GM20431 (cell line): Measurements from ENCODE around the gene TEX22.

Source experiments
- in situ Hi-C: fragments of 300-500 bp; cut with MseI, MboI; formaldehyde crosslinking; loops from one replicate; pipeline ENCODE4 v1.15.0; 2020; ENCODE audit warnings: low sequenced_read_pairs; ENCODE audit not compliant: unreplicated experiment

TEX22 gene

DNA sequence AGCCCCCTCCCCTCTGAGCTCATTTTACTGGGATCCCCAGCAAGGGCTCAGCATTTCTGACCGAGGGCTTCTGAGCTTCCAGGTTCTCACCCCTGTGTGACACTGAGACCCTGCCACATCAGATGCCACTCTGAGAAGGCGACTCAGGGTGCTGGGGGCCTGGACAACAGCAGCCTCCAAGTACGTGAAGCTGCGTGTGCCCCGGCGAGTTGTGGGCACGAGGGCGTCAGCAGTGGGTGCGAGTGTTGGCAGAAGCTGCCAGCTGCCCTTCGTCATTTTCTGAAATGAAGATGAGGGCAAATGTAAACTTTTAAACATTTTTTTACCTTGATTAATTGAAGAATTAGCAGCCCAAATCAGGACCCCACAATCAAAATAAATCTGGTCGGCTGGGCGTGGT, 32.7 kb upstream of the TEX22 start:
- in situ Hi-C loops, result no loop called here

DNA sequence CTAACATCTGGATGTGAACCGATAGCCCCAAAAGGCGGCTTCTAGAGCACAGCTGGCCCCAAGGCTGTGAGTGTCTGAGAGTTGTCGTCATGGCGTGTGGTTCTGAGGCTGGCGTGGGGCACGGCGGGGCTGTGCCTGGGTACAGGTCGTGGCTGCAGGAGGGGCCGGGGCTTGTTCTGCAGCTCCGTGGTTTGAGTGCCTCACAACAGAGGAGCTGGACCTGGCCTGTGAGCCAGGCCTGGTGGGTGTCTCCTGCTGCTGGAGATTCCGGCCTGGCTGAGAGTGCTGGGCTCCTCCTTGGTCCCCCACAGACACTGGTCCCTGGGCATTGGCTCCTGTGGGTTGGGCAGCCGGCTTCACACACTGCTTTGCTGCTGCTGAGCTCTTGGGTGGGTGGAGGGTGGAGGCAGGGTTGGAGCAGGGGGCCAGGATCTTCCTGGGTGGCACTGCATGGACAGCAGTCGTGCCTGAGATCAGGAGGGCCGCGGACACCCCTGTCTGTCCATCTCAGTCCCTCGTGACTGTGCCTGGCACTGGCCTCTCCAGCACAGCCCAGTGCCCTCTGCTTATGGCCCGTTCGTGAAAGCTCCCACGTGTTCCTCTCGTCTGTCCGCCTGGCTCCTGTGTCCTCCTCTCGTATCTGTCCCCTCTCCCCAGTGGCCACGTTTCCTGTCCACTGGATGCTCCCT, 31.8 kb upstream of the TEX22 start:
- in situ Hi-C loops, result no loop called here

DNA sequence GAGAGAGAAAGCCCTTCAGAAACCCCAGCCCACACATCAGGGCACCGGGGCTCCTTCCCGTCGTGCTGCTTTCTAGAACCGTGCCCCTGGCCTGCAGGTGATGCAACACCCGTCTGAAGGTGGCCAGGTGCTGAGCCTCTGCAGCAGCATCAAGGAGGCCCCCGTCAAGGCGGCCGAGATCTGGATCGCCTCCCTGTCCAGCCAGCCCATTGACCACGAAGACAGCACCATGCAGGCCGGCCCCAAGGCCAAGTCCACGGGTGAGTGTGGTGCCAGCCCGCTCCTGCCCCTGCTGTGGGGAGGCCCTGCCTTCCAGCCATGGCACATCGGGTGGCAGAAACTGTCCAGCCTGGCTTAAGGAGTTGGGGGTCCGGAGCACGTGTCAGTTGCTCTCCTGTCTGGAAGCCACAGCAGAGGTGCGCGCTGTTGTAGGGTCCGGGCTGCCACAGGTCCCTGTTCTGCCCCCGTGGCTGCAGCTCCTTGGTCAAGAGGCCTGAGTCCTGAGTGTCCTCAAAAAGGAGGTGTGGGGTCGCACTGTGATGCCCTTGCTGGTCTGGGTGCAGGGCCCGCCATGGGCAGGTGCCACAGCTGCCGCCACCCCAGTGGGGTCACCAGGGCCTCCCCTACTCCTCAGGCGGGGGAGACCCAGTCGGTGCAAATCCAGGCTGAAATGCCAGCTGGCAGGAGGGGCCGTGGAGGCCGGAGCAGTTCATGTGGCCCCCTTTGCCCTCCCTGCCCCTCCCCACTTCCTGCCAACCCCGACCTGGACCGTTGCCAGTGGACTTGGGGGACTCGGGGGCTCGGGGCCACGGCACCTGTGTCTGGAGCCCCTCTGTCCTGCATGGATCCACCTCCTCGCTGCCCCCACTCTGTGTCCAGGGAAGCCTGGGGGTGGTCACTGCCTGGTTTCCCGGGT, 31.0 kb upstream of the TEX22 start:
- in situ Hi-C loops, result no loop called here

DNA sequence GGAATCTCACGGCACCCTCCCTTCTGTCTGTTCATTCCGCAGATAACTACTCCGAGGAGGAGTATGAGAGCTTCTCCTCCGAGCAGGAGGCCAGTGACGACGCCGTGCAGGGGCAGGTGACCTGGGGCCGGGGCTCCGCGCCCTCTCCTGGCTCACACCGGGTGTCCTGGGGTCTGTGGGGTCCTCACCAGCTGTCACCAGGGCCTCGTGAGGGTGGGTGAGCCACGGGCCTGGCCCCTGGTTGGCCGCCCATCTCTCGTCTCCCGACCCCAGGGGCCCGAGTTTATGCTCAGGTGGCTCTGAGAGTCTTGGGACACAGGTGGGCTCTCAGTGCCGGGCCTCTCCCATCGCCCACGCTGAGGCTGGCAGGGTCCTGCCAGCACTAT, 30.3 kb upstream of the TEX22 start:
- in situ Hi-C loops, result no loop called here

DNA sequence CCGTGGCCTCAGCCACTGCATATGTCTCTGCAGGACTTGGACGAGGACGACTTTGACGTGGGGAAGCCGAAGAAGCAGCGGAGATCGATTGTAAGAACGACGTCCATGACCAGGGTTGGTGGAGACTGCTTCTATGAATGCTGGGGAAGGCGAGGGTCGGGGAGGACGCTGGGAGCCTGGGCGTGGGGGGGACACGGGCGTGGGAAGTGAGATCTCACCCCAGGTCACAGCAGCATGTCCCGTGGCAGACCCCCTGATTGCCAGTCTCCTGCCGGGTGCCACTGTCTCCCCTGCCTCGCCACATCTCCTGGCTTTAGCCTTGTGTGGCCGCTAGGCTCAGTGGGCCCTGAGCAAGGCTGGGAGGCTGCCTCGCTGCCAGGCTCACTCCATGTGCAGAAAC, 29.9 kb upstream of the TEX22 start:
- in situ Hi-C loops, result no loop called here

DNA sequence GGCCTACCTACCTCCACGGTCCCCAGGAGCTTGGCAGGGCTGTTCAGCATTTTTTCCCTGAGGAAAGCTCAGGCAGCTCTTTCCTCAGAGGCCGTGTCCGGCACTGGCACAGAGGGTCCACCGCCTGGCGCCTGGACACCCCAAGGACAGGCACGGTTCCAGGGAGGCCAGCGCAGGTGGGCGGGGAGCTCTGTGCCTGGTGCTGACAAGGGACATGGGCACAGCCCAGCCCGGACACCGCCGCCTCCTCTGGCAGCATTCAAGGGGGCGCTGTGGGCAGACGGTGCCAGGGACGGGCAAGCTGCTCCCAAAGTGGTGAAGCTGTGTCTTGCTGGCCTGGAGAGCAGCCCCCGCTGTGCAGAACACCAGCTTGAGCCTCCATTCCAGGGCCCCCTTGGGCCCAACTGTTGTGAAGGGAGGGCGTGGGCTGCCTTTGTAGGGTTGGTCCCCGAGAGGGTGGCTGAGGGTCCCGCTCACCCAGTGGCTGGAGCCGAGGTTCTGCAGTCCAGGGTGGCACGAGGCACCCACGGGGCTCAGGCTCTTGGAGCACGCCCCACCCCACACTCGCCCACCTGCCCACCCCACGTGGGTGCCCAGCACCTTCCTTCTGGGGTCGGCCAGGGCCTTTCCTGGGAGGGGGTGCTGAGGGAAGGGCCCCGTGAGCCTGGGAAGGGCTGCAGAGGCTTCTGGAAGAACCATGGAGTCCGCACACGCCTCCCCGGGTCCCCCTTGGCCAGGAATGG, 29.3 kb upstream of the TEX22 start:
- in situ Hi-C loops, result no loop called here

DNA sequence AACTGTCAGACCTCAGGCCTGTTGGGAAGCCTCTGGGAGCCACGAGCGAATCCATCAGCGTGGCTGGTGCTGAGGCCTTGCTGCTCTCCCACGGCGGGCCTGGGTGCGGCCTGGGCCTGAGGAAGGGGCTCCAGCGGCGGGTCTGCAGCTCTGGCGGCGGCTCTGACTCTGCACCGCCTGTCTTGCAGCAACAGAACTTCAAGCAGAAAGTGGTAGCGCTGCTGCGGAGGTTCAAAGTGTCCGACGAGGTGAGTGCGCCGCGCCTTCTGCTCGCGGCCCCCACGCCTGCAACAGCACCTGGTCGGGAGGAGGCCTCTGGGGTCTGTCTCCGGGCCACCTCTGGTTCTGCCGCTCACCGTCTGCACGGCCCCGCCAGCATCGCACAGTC, 28.7 kb upstream of the TEX22 start:
- in situ Hi-C loops, result loop anchor here (10.0 kb wide), 1 partner anchor 145 kb away; no protein-coding TSS in a partner anchor

DNA sequence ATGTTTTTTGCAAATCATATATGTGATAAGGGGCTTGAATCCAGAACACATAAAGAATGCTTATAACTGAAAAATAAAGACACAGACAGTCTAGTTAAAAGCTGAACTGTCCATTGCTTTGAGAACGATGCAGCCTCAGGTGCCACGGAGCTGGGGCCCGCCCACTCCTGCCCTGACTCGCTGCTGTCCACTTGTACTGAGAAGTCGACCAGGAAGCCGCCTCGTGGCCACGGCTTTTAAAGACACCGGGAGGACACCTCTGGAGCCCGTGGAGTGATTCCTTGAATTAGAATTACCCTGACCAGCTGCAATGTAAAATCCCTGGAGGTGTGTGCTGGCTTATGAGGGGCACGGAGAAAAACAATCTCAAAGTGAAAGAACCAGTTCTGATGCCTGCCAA, 23.9 kb upstream of the TEX22 start:
- in situ Hi-C loops, result loop anchor here (10.0 kb wide), 1 partner anchor 140 kb away; no protein-coding TSS in a partner anchor

DNA sequence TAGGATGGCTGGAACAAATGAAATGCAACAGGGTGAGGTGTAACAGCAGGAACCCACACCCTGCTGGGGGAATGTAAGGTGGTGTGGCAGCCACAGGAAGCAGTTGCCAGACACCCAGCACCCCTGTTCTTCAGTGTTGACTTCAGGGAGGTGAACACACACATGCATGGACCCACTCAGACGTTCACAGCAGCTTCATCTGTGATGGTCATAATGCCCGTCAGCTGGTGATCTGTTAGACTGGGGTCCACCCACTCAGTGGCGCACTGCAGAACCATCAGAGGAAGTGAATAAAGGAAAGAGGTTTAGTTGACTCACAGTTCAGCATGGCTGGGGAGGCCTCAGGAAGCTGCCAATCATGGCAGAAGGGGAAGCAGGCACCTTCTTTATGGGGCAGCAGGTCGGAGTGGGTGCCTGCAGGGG, 22.7 kb upstream of the TEX22 start:
- in situ Hi-C loops, result loop anchor here (10.0 kb wide), 1 partner anchor 139 kb away; no protein-coding TSS in a partner anchor

DNA sequence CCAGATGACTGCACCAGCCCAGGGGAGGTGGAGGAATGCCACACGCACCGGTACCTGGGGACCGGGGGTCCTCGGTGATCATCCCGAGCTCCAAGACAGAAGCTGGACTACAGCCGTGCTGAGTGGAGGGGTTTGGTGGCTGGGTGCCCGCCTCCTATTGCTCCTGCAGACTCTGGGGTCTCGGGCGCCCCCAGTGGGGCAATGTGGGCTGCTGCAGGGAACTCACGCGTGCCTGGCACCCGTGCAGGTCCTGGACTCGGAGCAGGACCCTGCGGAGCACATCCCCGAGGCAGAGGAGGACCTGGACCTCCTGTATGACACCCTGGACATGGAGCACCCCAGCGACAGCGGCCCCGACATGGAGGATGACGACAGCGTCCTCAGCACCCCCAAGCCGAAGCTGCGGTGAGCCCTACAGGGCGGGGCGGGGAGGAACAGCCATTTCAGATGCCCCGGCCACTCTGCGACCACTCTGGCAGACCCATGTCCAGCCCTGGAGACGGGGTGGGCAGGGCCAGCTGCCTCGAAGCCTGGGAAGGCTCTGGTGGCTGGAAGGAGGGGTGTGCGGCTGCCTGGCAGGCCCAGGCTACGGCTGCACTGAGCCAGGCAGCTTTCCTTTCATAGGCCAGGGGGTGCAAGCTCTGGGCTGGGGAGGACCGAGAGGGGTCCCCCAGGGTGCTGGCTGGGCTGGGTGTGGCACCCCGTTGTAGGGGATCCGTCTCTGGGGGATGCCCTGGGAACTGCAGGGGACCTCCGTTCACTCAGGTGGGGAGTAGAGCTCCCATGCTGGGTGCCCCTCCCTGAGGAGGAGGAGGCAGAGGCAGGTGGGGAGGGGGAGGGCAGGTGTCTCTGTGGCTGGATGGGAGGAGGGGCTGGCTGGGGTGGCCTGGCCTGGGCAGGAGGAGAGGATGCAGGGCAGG, 21.6 kb upstream of the TEX22 start:
- in situ Hi-C loops, result loop anchor here (10.0 kb wide), 1 partner anchor 138 kb away; no protein-coding TSS in a partner anchor

DNA sequence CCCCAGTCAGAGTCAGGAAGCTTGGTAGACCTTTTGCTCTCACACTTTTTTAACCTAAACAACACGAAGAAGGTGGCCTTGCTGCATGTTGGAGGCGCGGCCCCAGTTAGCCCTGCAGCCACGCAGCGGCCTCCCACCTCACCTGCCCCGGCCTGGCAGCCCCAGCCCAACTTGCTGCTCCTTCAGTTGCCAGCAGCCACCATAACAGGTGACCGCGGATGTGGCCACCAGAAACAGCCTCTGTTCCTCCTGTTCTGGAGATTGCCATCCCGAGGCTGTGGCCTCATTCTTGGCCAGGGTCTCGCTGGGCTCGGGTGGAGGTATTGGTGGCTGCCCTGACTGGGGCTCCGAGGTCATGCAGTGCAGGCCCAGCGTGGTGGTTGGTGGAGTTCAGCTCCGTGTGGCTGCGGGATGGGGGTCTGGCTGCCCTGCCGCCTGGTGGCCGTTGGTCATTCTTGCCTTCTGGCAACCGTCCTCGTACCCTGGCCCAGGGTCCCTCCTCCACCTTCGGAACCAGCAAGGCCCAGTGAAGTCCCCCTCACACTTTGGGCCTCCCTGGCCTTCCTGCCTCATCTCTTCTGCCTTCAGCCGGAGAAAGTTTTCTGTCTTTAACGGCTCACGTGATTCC, 20.7 kb upstream of the TEX22 start:
- in situ Hi-C loops, result loop anchor here (10.0 kb wide), 1 partner anchor 137 kb away; no protein-coding TSS in a partner anchor

DNA sequence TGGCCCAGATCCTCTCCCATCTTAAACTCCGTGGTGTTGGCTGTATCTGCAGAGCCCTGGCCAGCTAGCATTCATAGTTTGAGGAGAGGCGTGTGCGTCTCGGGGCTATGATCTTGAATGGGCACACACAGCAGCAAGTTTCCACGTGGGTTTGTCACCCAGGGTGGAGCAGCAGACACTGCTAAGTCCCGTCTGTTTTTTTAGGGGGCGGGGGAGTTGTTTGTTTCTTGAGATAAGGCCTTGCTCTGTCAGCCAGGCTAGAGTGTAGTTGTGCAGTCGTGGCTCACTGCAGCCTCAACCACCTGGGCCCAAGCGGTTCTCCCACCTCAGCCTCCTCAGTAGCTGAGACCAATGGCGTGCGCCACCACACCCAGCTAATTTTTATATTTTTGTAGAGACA, 20.1 kb upstream of the TEX22 start:
- in situ Hi-C loops, result loop anchor here (10.0 kb wide), 1 partner anchor 137 kb away; no protein-coding TSS in a partner anchor

DNA sequence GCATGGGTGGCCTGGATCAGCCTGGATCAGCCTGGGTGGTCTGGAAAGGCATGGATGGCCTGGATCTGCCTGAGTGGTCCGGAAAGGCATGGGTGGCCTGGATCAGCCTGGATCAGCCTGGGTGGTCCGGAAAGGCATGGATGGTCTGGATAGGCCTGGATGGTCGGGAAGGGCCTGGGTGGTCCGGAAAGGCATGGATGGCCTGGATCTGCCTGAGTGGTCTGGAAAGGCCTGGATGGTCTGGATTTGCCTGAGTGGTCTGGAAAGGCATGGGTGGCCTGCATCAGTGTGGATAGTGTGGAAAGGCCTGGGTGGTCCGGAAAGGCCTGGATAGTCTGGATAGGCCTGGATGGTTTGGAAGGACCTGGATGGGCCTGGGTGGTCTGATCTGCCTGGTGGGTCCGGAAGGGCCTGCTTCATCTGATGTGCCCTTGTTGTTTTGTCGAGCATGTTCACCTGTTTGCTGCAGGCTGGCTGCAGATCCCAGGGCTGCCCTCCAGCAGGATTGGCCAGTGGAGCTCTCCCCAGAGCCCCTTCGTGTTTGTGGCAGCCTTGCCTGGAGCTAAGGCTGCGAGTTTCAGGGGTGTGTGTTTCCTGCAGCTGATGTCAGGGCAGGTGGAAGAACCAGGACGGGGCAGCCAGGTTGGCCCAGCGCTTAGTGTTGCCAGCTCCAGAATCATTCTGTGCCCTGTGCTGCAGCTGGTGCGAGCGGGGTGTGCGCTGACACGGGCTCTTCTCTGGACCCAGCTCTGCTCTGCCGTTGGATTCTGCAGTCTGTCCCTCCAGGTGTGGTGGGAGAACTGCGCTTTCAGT, 19.3 kb upstream of the TEX22 start:
- in situ Hi-C loops, result loop anchor here (10.0 kb wide), 1 partner anchor 136 kb away; no protein-coding TSS in a partner anchor

DNA sequence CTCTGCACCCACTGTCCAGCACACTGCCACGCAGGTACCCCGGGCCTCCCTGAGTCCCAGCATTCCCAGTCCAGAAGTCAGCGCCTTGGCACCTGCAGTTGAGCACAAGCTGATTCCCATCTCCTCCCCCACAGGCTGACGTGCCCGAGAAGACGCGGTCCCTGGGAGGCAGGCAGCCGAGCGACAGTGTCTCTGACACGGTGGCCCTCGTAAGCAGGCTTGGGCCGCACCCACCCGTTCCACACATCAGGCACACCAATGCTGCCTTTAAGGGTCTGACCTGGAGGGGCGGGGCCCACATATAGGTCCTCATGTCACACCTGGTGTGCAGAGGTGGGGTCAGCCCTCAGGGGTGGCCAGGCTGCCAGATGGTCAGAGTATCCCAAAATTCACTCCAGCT, 18.4 kb upstream of the TEX22 start:
- in situ Hi-C loops, result loop anchor here (10.0 kb wide), 1 partner anchor 135 kb away; no protein-coding TSS in a partner anchor

DNA sequence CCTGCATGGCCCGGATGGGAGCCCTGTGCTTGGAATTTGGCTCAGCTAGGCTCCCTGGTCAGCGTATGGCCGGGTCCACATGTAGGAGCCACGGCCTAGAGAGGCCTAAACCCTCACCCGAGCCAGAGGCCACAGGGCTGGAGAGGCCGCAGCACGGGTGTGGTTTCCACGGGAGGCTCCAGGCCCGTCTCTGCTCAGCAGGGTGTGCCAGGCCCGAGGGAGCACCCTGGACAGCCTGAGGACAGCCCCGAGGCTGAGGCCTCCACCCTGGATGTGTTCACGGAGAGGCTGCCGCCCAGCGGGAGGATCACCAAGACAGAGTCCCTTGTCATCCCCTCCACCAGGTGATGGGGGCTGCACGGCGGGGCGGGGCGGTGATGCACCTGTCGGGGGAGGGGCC, 17.6 kb upstream of the TEX22 start:
- in situ Hi-C loops, result no loop called here

DNA sequence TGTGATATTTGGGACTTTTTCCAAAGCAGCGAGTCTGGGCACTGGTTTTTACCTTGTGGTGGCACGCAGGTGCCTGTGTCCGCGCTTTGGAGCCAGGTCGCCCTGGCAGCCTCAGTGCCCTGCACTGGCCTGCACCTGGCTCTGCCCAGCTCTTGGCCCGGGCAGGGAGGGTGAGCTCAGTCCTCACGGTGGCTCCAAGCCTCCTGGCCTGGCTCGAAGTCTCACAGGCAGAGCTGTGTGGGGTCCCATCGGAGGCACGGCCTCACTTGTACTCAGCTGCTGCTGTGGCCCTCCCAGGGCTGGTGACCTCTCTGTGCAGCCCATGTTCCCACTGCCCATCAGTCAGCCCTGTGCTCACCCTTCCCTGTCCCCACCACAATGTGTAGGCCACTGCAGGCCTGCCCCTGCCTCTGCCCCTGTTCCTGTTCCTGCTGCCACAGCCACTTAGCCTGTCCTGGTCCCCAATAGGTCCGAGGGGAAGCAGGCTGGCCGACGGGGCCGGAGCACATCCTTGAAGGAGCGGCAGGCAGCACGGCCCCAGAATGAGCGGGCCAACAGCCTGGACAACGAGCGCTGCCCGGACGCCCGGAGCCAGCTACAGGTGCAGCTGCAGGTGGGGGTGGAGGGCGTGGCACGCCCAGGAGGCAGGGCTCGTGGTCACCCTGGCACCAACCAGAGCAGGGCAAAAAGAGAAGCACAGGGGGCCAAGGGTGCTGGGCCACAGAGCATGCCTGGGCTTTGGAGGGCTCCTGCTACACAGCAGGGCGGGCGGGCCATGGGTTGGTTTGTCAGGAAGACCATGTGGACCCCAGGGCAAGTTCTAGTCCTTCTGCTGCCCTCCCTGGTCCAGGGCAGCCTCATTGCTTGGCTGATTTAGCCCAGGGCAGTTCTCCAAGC, 16.6 kb upstream of the TEX22 start:
- in situ Hi-C loops, result no loop called here
